Fibroblast of the aortic adventitia (primary cell): ENCODE results near the gene FREM3. TPM values are rescaled to one million over a fixed set of nuclear protein-coding genes. Genes with fewer than 3 reads are reported as not detected.
"Not testable (repeated sequence)": the region's sequence is repeated elsewhere in the genome, so short reads cannot be mapped to it uniquely, and the experiment has no call there.

Experiments
- DNase-seq: peaks from one replicate; pipeline ENCODE4 v3.0.0-alpha.2; 2010; ENCODE audit warnings: low read depth
- H3K4me3 ChIP-seq: 2 replicates; pipeline ENCODE4 v1.5.1; 2011; ENCODE audit warnings: low read depth, mild to moderate bottlenecking, control low read depth, low read length, moderate library complexity
- CTCF ChIP-seq: IDR thresholded peaks from 2 replicates; pipeline ENCODE4 v1.5.1; 2011; ENCODE audit warnings: mild to moderate bottlenecking, low read length, control low read depth, inconsistent platforms; ENCODE audit not compliant: insufficient read depth
- total RNA-seq: library from RNA; depleted of rRNA; stranded (reverse); fragments of >200 nt; gene quantifications from 2 replicates; pipeline ENCODE4 v1.2.3, GENCODE V29; 2012; ENCODE audit warnings: low replicate concordance

FREM3 gene
- total RNA-seq, 1 donor = not detected

- TF ChIP-seq CTCF = no peak
- DNase-seq = no peak
- H3K4me3 ChIP-seq = no peak overlapping the region
These were observed 890 bp upstream of the FREM3 start for GRCh38 chr4:143701365-143701764.

DNA sequence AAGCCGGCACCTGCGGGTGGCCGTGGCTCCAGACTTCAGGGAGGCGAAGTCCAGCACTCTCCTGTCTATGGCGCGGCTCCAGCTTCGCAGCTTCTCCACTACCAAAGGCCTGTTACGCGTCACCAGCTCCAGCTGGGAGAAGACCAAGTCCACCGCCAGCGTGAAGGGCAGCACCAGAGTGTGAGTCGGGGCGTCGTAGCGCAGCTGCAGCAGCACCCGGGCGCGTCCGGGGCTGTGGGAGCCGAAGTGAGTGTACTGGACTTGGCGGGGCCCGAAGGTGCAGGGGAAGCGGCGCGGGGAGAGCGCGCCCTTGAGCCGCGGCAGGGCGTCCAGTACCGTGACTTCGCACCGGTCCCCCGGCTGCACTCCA is 444 bp downstream of the FREM3 start:
- DNase-seq = no peak
- TF ChIP-seq CTCF = no peak
- H3K4me3 ChIP-seq = no peak overlapping the region

GRCh38 chr4:143699331-143700045 is 987 bp downstream of the FREM3 start:
- DNase-seq = no peak
- H3K4me3 ChIP-seq = no peak overlapping the region
- no peak for TF ChIP-seq CTCF

DNA sequence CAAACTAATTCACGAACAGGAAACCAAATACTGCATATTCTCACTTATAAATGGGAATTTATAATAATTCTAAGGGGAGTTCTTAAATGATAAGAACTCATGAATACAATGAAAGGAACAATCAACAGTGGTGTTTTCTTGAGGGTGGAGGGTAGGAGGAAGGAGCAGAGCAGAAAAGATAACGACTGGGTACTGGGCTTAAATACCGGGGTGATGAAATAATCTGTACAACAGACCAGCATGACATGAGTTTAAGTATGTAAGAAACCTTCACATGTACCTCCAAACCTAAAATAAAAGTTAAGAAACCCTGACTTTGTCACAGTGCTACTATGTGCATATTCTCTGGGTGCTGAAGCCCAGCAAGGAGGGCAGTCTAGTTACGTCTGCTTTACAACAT is 6.6 kb downstream of the FREM3 start:
- no peak for TF ChIP-seq CTCF
- no peak overlapping the region for H3K4me3 ChIP-seq
- DNase-seq = no peak

- TF ChIP-seq CTCF = no peak
- no peak for DNase-seq
- H3K4me3 ChIP-seq = no peak overlapping the region
These were observed 8.2 kb downstream of the FREM3 start for GRCh38 chr4:143692241-143692640.

DNA sequence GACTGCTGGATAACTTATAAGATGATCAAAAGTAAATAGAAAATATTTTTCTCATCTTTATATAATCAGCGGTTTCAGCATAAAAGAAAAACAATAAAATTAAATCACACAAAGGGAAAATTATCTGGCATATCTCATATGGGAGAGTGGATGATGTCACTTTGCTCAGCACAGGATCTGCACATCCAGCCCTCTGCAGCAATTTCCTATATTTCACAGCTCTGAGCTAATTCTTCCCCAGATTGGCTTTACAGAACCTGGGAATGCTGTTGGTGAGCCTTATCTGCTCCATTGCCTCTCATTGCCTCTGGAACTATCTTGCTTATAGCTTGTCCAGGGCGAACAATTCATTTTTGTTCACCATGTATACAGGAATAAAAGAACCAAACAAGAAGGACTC is 21.0 kb downstream of the FREM3 start:
- no peak for DNase-seq
- no peak overlapping the region for H3K4me3 ChIP-seq
- TF ChIP-seq CTCF = no peak

- H3K4me3 ChIP-seq, DNase-seq: not testable (repeated sequence)
These were observed 26.8 kb downstream of the FREM3 start for GRCh38 chr4:143673629-143674028.
